Subcutaneous adipose tissue (tissue), 4 donors: ENCODE data around the gene UNC5B. TPM values are rescaled to one million over a fixed set of nuclear protein-coding genes. Genes with fewer than 3 reads are reported as not detected.

Source experiments
- total RNA-seq, 4 donors: library from RNA; depleted of rRNA; stranded (reverse); fragments of >200 nt; gene quantifications; one replicate each; pipeline ENCODE4 v1.1.0, GENCODE V29; 2016
- TF ChIP-seq, protein P1 (sequence below): fragments of 450-650 bp; IDR thresholded peaks from one replicate; pipeline ENCODE4 v1.5.1; 2016; ENCODE audit warnings: low read depth, mild to moderate bottlenecking, control low read depth, antibody characterized with exemption, moderate library complexity

UNC5B gene
- total RNA-seq, 4 donors from 2014 or later: 0.22 to 1.1 (median 0.91) TPM

DNA sequence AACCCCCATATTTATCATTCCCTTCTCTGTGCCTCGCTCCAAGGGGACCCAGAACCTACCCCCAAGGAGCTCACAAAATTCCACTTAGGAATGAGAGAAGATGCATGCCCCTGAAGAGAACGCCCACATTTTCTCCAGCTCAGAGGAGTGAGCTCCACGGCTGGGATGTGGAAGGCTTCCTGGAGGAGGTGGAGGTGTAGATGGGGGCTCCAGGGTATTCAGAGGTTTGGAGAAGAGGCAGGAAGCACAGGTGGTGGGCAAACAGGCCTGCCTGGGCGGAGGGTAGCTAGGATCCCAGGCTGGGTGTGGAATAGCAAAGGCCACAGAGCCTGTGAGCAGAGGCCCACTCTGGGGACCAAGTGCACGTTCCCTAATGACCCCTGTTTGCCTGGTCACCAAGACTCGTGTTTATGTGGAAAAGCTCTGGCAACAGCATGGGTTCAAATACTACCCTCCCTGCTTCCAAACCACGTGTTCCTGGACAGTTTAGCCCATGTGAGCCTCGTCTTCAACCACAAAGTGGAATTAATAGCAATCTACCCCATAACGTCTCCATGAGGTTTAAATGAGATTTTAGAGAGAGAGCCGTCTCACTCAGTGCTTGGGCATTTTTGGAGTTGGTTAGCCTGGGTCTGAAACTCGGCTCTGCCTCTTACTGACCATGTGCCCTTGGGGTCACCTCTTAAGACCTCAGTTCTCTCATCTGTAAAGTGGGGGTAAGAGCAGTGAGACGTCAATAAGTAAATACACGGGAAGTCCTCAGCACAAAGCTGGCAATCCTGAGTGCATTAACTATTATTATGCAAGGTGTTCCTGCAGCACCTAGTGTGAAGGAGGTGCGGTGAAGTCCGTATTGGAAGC lies 24.7 kb downstream of the UNC5B start:
- TF ChIP-seq, protein P1, sequence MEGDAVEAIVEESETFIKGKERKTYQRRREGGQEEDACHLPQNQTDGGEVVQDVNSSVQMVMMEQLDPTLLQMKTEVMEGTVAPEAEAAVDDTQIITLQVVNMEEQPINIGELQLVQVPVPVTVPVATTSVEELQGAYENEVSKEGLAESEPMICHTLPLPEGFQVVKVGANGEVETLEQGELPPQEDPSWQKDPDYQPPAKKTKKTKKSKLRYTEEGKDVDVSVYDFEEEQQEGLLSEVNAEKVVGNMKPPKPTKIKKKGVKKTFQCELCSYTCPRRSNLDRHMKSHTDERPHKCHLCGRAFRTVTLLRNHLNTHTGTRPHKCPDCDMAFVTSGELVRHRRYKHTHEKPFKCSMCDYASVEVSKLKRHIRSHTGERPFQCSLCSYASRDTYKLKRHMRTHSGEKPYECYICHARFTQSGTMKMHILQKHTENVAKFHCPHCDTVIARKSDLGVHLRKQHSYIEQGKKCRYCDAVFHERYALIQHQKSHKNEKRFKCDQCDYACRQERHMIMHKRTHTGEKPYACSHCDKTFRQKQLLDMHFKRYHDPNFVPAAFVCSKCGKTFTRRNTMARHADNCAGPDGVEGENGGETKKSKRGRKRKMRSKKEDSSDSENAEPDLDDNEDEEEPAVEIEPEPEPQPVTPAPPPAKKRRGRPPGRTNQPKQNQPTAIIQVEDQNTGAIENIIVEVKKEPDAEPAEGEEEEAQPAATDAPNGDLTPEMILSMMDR: no peak

DNA sequence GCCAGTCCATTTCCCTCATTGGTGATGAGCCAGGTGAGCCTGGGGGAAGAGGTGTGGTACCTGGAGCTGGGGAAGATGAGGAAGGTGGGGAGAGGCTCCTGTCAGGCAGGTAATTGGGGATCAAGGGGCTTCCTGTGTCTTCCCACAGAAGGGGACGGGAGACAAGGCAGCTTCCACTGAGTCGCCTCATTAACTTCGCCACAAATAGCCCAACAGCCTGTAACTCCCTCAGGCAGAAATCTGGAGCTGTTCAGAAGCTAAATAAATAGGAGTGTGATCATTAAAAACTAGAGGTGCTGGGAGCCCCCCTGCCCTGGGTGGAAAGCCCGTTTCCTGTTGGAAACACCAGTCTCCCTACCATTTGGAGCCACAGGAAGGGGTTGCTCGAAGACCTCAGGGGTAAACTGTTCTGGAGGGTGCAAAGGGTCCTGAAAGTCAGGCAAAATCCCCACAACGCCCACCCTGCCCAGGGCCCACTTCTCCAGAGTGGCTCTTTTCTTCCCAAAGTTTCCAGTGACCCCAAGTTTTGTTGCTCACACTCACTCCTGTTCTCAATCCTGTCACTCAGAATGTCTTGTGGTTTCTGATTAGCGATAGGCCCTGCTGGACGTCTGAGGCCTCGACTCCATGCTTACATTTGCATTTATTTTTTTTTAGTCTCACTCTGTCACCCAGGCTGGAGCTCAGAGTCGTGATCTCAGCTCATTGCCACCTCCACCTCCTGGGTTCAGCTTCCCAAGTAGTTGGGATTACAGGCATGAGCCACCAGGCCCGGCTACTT lies 25.7 kb downstream of the UNC5B start:
- TF ChIP-seq, protein P1: no peak

DNA sequence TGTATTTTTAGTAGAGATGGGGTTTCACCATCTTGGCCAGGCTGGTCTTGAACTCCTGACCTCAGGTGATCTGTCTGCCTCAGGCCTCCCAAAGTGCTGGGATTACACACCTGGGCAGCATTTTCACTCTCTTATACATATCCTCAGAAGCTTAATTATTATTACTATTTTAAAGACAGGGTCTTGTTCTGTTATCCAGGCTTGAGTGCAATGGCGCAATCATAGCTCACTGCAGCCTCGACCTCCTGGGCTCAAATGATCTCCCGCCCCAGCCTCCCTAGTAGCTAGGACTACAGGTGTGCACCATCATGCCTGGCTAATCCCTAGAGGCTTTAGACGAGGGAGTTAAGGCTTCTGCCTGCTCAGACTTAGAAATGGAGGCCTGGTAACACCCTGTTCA lies 26.3 kb downstream of the UNC5B start:
- TF ChIP-seq, protein P1: no peak

DNA sequence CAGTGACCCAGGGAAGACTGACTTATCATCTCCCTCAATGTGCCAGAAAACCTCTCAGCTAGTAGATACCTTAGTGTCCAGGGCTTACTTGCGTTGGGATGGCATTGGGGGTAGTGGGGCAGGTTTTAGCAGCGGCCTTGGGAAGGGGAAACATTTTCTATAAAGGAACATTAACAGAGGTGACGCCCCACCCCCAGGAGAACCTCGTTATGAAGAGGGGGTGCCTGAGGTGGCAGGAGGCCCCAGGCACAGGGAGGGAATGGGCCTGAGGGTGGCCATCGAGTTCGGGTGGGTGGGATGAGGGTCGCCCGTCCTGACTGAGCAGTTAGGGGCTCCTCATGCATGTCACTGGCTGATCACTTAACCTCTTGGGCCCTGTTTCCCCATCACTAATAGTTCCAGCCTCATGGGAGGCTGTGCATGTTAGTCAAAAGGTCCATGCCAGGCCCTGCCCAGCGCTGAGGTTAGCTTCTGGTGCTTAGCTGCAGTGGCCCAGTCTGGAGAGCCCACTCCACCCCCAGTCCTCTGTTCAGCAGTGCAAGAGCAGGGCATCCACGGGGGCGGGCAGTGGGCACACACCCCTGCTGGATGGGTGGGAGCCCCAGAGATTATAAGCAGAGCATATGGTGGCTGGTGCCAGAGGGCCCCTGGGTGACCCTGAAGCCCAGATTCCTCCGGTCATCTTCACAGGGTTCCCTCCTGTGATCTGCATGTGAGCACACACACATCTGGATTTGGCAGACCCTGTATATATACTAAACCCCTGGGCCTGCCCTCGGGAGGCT lies 27.0 kb downstream of the UNC5B start:
- TF ChIP-seq, protein P1: no peak

DNA sequence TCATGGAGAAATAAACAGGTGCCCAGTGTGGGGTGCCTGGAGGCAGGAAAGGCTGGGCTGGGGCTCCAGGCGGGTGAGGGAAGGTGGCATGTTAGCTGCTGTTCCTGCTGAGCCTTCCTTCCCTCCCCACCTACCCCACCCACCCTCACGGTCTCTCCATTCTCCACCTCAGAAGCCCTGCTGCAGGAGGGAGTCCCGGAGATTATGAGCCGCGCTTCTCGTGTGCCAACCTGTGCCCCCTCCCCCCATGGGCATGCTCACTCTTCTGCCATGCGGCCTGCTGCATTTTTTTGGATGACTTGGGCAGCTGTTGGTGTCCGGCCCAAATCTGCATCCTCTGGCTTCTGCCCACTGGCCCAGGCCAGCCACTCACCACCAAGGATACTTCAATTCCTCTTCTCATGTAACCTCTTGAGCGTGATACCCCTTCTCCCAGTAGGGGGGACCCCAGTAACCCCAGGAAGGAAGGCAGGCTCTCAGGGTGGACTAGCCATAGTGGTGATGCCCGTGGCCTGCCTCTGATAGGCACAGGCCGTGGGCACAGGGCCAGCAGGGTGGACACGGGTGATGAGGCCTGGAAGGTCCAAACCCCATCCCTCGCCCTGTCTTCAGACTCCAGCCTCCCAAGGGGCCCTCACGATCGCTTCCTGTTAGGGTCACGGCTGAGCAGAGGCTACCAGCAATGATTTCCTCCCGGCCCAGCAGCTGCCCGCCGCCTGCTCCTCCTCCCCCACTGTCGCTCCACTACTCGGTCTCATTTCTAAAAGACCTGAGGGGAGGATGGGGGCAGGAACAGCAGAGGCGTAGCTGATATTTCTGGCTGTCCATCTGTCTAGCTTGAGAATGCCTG lies 27.8 kb downstream of the UNC5B start:
- TF ChIP-seq, protein P1: no peak

DNA sequence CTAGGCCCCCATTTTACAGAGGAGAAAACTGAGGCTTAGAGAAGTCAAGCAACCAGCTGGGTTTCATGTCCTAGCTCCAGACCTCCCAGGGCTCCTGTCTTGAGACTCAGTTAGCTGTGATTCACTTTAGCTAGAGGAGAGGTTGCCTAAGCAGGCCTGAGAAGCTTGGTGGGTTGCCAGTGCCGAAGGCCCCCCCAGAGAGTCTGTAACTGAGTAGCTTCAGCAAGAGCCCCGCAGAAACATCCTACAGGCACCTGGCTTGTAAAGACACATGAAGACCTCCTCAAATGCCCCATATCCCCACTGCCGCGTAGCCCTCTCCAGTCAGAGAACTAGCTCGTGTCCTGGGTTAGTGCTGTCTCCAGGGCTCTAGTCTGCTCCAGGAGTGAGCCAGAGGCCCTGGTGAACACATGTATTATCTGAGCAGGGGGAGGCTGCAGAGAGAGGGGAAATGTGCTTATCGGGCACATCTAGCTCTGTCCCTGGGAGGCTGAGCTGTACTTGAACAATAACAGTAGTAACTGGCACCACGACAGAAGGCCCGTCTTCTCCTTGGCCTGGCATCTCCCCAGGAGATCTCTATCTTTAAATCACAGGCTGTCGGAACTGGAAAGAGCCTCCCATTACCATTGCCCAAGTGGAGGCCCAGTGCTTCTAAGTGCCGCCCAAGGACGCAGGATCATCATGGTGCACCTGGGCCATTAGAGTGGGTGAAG lies 28.9 kb downstream of the UNC5B start:
- TF ChIP-seq, protein P1: no peak
